GM21619 (cell line): ENCODE data around the gene CELA2B.
"Not testable (repeated sequence)": the region's sequence is repeated elsewhere in the genome, so short reads cannot be mapped to it uniquely, and the experiment has no call there.

Source experiments
- ATAC-seq: cut with Tn5 transposase; IDR thresholded peaks from one replicate; pipeline ENCODE4 v1.9.1; 2021; ENCODE audit not compliant: unreplicated experiment

Gene CELA2B

DNA sequence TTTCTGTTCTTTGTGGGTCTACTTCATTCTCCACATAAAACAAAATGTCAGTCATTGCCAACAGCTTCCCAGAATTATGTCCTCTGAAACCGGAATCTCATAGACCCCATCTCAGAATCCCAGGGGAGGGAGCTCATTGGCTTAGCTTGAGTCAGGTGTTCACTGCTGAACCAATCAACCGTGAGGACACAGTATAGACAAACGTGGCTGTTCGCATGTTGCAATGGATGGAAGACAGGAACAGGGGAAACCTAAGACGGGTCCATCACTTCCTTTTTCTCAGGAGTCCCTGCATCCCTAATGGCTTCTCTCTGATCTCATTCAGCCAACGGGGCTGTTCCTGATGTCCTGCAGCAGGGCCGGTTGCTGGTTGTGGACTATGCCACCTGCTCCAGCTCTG lies 10.2 kb upstream of the CELA2B start:
- no peak for ATAC-seq

GRCh38 chr1:15466955-15467625 lies 8.8 kb upstream of the CELA2B start:
- not testable (repeated sequence) for ATAC-seq

- no peak for ATAC-seq
Observed at GRCh38 chr1:15468145-15468544, 7.8 kb upstream of the CELA2B start.

GRCh38 chr1:15469361-15469760 lies 6.5 kb upstream of the CELA2B start:
- ATAC-seq, result no peak

DNA sequence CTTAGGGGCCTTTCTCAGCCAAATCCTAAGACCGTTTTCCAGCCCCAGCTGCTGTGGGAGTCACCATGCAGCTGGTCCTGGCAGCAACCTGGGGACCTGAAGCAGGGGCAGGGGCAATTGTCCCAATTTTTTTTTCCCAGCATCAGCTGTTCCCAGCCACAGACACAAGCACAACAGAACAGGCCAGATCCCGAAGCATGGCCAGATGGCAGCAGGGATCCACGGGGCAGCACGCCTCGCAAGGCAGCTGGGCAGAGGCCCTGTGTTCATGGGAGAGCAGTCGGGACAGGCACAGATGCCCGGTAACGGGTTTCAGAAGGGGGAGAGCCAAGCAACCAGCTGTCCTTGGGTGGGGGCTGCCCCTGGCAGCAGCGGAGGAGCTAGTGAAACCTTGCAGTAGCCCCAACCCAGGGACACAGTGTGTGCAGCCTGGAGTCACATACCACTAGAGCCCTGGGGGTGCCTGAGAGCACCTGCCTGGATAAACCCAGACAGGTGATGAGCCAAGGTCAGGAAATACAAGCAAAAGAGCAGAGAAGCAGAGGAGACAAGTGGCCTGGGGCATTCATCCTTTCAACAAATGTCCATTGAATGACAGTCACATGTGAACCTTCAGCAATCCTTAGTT lies 6.0 kb upstream of the CELA2B start:
- ATAC-seq, result not testable (repeated sequence)

- ATAC-seq, result not testable (repeated sequence)
Observed at GRCh38 chr1:15471067-15471466, 4.8 kb upstream of the CELA2B start.

DNA sequence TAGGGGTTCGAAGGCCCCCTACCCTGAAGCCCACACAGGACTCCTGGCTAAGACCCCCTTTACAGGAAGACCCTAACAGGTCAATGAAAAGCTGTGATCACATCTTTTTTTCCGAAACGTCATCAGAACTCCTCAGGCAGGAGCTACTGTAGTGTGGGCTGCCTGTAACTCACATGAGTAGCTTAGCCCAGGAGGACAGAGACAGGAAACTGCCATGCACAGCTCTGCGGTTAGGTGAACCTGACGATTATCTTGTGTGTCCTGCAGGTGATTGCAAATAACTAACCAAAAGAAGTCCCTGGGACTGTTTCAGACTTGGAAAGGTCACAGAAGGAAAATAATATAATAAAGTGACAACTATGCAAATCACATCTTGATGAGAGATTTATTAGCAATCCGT lies 4.2 kb upstream of the CELA2B start:
- not testable (repeated sequence) for ATAC-seq

DNA sequence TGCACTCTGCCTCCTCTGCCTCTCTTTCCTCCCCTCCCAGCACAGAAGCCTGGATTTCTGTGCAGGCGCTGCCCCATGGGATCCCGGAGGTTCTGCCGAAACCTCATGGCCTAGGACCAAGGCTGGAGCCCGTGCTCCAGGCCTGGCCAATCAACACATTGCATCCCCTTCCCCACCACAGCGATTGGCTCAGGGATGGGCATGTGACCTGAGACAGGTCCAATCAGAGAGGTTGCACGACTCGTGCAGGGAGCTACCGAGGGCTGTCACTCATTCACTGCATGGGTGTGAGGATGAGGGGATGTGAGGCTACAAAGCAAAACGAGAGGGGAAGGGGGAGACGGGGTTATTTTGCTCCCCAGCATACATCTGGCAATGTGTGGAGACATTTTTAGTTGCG lies 3.3 kb upstream of the CELA2B start:
- ATAC-seq, result no peak

DNA sequence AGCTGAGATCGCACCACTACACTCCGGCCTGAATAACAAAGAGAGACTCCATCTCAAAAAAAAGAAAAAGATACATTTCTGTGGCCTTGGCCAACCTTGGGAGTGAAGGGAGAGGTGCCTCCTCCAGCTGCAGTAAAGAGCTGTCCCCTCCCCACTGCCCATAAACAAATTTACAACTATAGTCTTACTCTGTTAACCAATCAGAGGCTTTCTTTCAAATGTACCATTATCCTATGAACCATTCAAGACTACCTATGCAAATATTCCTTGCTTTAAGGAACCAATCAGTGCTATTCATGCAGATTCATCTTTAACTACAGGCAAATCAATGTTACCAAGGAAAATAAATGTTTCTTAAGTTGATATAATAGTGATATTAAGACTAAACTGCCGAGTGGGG lies 1.0 kb downstream of the CELA2B start:
- ATAC-seq, result no peak

- ATAC-seq, result no peak
Observed at GRCh38 chr1:15477646-15478212, 1.8 kb downstream of the CELA2B start.

DNA sequence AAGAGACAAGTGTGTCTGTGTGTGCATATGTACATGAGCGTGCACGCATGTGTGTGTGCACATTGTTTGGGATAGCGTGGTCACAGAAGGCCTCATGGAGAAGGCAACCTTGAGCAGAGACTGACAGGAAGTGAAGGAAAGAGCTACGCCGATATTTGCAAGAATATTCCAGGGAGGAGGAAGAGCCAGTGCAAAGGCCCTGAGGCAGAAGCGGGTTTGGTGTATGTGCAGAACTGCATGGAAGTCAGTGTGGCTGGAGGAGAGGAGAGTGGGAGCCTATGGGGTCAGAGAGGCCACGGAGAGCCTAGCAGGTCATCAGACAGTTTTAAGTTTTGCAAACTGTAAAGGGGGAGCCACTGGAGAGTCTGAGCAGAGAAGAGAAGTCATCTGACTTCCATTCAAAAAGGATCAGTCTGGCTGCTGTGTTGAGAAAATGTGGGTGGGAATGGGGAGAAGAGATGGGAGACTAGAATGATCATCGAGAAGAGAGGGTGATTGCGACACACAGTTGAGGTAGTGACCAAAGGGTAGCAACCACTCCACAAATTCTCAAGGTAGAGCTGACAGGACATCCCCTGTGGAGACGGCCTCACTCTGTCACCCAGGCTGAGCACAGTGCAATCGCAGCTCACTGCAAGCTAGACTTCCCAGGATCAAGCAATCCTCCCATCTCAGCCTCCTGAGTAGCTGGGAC lies 3.9 kb downstream of the CELA2B start:
- no peak for ATAC-seq

DNA sequence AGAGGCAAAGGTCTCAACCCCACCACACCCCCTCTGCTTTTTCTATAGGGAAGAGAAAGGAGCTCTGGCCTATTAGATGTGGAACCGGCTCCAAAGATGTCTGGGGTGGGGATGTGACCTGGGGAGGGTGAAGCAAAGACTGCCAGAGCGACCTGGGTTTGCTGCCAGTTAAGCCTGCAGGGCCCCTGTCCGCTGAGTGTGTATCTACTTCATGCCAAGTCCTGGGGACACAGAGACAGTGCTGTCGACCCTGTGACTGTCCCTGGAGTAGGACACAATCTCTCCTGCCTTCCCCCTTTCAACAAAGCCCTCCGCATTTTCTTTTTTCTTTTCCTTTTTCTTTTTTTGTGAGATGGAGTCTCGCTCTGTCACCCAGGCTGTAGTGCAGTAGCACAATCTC lies 6.6 kb downstream of the CELA2B start:
- ATAC-seq, result not testable (repeated sequence)

GRCh38 chr1:15482983-15483543 lies 7.2 kb downstream of the CELA2B start:
- ATAC-seq, result not testable (repeated sequence)

DNA sequence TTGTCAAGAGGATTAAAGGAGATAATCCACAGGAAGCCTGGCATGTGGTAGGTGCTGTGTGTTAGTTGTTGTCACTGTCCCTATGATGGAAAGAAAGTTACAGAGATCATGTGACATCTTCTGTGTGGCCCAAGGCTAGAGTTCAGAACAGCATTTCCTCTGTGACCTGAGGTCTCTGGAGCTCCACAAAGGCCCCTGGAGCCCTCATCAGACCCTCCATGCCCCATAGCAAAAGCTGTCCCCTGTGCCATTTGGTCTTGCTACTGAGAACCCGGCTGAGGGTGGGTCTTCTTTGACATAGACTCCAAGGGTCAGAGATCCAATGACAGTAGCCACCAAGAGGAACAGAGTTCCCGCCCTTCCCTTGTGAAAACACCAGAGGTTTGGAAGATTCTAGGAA lies 8.1 kb downstream of the CELA2B start:
- ATAC-seq, result no peak

GRCh38 chr1:15484443-15484842 lies 8.5 kb downstream of the CELA2B start:
- ATAC-seq, result not testable (repeated sequence)

DNA sequence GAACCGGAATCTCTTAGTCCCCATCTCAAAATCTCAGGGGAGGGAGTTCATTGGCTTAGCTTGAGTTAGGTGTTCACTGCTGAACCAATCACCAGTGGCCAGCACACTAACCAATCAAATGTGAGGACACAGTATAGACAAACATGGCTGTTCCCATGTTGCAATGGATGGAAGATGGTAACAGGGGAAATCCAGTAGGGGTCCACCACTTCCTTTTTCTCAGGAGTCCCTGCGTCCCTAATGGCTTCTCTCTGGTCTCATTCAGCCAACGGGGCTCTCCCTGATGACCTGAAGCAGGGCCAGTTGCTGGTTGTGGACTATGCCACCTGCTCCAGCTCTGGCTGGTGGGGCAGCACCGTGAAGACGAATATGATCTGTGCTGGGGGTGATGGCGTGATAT lies 9.7 kb downstream of the CELA2B start:
- no peak for ATAC-seq

DNA sequence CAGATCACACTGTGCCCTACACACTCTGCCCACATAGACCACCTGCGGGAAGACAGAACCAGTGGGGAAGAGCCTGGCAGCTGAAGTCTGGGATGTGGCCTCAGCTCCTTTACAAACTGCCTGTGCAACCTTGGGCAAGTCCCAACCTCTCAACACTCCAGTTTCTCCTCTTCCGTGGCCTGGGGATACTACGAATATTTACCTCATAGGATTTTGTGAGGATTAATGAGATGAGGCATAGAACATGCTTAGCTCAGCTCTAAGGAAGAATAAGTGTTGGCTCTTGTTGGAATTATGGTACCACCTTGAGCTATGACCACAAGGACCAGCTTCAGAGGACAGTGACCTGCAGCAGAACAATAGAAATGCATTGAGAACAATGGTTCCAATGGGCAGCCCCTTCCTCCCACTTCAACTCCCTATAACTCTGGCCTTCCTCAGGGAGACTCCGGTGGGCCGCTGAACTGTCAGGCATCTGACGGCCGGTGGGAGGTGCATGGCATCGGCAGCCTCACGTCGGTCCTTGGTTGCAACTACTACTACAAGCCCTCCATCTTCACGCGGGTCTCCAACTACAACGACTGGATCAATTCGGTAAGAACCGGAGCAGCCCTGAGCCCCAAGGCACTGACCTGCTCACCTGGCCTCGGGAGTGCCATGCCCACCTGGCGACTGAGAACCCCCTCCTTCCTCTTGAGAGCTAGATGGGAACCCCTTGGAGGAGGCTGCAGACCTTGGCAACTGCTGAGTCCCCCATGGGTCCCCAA lies 11.1 kb downstream of the CELA2B start:
- ATAC-seq, result not testable (repeated sequence)

GRCh38 chr1:15488371-15488770 lies 12.5 kb downstream of the CELA2B start:
- no peak for ATAC-seq

DNA sequence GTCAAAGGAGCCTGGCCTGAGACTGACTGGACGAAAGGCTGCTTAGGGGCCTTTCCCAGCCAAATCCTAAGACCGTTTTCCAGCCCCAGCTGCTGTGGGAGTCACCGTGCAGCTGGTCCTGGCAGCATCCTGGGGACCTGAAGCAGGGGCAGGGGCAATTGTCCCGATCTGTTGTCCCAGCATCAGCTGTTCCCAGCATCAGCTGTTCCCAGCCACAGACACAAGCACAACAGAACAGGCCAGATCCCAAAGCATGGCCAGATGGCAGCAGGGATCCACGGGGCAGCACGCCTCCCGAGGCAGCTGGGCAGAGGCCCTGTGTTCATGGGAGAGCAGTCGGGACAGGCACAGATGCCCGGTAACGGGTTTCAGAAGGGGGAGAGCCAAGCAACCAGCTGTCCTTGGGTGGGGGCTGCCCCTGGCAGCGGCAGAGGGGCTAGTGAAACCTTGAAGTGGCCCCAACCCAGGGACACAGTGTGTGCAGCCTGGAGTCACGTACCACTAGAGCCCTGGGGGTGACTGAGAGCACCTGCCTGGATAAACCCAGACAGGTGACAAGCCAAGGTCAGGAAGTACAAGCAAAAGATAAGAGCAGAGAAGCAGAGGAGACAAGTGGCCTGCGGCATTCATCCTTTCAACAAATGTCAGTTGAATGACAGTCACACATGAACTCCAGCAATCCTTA lies 13.3 kb downstream of the CELA2B start:
- ATAC-seq, result no peak

DNA sequence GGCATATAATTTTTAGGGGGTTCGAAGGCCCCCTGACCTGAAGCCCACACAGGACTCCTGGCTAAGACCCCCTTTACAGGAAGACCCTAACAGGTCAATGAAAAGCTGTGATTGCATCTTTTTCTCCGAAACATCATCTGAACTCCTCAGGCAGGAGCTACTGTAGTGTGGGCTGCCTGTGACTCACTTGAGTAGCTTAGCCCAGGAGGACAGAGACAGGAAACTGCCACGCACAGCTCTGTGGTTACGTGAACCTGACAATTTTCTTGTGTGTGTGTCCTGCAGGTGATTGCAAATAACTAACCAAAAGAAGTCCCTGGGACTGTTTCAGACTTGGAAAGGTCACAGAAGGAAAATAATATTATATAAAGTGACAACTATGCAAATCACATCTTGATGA lies 15.1 kb downstream of the CELA2B start:
- not testable (repeated sequence) for ATAC-seq
